Suprapubic skin (tissue), 4 donors: ENCODE measurements around the gene ADAM29. TPM values are rescaled to one million over a fixed set of nuclear protein-coding genes. Genes with fewer than 3 reads are reported as not detected.

Experiments
- DNase-seq, 2 donors: peaks; one replicate each; pipeline ENCODE4 v3.0.0-alpha.2; 2019; ENCODE audit warnings: low spot score in 2 of 2
- H3K27ac ChIP-seq: fragments of 200-600 bp; sonication (generic); one replicate; pipeline ENCODE4 v1.5.1; 2019
- H3K27me3 ChIP-seq: fragments of 200-600 bp; sonication (generic); one replicate; pipeline ENCODE4 v1.5.1; 2019
- H3K36me3 ChIP-seq: fragments of 200-600 bp; sonication (generic); one replicate; pipeline ENCODE4 v1.5.1; 2019
- H3K4me1 ChIP-seq: fragments of 200-600 bp; sonication (generic); one replicate; pipeline ENCODE4 v1.5.1; 2019
- H3K4me3 ChIP-seq: fragments of 200-600 bp; sonication (generic); one replicate; pipeline ENCODE4 v1.5.1; 2019; ENCODE audit warnings: mild to moderate bottlenecking
- H3K9me3 ChIP-seq: fragments of 200-600 bp; sonication (generic); one replicate; pipeline ENCODE4 v1.5.1; 2019
- EP300 ChIP-seq: sonication (generic); formaldehyde crosslinking; IDR thresholded peaks from one replicate; pipeline ENCODE4 v1.6.1; 2017; ENCODE audit warnings: antibody characterized with exemption
- POLR2A ChIP-seq, 2 donors: fragments of 450-650 bp; IDR thresholded peaks; one replicate each; pipeline ENCODE4 v1.6.1; 2017; ENCODE audit warnings: antibody characterized with exemption in 2 of 2, mild to moderate bottlenecking in 2 of 2, moderate library complexity in 2 of 2
- POLR2AphosphoS5 ChIP-seq, 3 donors: sonication (generic); formaldehyde crosslinking; IDR thresholded peaks; one replicate each; pipeline ENCODE4 v1.6.1; 2017; ENCODE audit warnings: antibody characterized with exemption in 3 of 3
- WGBS: methylation state at CpG from one replicate; pipeline ENCODE4 v1.1.5; 2018; 5-methylcytosine and 5-hydroxymethylcytosine counted together
- total RNA-seq, 4 donors: library from RNA; depleted of rRNA; stranded (reverse); fragments of >200 nt; gene quantifications; one replicate each; pipeline ENCODE4 v1.1.0, GENCODE V29; 2016
- TF ChIP-seq, protein P1 (sequence below), 2 donors: fragments of 200-600 bp in 1 of 2; fragments of 450-650 bp in 1 of 2; sonication (generic) in 1 of 2; IDR thresholded peaks; one replicate each; pipeline ENCODE4 v1.5.1; 2016 to 2019; ENCODE audit warnings: antibody characterized with exemption in 2 of 2, mild to moderate bottlenecking in 1 of 2, moderate library complexity in 1 of 2

Gene ADAM29
- total RNA-seq, 4 donors from 2014 or later: not detected

DNA sequence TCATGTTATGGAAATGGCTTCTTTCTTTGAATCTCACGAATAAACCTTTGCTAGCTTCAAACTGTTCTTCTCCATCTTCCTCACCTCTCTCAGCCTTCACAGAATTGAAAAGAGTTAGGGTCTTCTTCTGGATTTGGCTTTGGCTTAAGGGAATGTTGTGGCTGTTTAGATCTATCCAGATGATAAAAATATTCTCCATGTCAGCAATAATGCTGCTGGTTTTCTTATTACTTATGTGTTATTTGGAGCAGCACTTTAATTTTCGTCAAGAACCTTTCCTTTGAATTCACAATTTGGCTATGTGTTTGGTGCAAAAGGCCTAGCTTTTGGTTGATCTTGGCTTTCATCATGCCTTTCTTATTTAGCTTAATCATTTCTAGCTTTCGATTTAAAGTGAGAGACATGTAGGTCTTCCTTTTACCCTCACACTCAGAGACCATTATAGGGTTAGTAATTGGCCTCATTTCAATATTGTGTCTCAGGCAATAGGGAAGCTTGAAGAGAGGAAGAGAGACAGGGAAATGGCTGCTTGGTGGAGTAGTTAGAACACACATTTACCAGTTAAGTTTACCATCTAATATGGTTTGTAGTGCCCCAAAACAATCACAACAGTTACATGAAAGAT lies 5.1 kb upstream of the ADAM29 start:
- H3K27me3 ChIP-seq: no peaks in the 10 kb centered on the region
- H3K9me3 ChIP-seq: no peaks in the 10 kb centered on the region
- H3K27ac ChIP-seq: no peak overlapping the region
- WGBS: 90% methylated on average over 3 of the region's 3 CpGs
- H3K4me3 ChIP-seq: no peak overlapping the region
- H3K36me3 ChIP-seq: no peaks in the 10 kb centered on the region
- H3K4me1 ChIP-seq: no peaks in the 10 kb centered on the region
- no peak for TF ChIP-seq EP300
- TF ChIP-seq, protein P1, sequence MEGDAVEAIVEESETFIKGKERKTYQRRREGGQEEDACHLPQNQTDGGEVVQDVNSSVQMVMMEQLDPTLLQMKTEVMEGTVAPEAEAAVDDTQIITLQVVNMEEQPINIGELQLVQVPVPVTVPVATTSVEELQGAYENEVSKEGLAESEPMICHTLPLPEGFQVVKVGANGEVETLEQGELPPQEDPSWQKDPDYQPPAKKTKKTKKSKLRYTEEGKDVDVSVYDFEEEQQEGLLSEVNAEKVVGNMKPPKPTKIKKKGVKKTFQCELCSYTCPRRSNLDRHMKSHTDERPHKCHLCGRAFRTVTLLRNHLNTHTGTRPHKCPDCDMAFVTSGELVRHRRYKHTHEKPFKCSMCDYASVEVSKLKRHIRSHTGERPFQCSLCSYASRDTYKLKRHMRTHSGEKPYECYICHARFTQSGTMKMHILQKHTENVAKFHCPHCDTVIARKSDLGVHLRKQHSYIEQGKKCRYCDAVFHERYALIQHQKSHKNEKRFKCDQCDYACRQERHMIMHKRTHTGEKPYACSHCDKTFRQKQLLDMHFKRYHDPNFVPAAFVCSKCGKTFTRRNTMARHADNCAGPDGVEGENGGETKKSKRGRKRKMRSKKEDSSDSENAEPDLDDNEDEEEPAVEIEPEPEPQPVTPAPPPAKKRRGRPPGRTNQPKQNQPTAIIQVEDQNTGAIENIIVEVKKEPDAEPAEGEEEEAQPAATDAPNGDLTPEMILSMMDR (IDR thresholded peaks at IDR 0.05): no peak
- TF ChIP-seq POLR2AphosphoS5 (IDR thresholded peaks at IDR 0.05): no peak
- no peak for TF ChIP-seq POLR2A (IDR thresholded peaks at IDR 0.05)
- no peak for DNase-seq

DNA sequence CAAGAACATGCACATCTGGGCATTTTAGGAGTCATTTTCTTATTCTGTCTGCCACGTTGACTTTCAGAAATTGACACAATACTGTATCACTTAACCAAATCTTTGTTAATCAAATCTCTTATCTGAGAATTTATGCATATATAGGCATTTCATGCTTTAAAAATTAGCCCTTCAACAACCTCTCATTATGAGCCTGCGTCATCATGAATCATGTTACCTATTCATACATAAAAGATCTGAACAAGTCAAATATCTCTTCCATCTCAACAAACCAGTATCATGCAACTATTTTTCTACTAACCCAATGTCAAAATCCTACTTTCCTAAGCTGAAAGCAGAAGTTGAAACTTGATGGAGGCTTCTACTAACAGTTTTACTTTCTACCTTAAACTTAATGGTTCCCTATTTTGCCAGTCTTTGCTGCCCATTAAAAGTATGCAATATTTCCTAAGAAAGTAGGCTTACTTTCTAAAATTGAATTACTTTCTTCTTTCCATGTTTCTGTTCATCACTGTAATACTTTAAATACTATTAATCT lies 1.8 kb downstream of the ADAM29 start:
- WGBS: 72% methylated on average over 2 of the region's 2 CpGs
- Histone ChIP-seq H3K27ac (no peak overlapping the region), H3K27me3 (no peaks in the 10 kb centered on the region), H3K9me3 (no peaks in the 10 kb centered on the region), H3K4me1 (no peaks in the 10 kb centered on the region), H3K4me3 (no peak overlapping the region), H3K36me3 (no peaks in the 10 kb centered on the region)
- no peak for DNase-seq
- TF ChIP-seq POLR2AphosphoS5 (IDR thresholded peaks at IDR 0.05): no peak
- TF ChIP-seq EP300: no peak
- TF ChIP-seq POLR2A (IDR thresholded peaks at IDR 0.05): no peak
- TF ChIP-seq, protein P1 (IDR thresholded peaks at IDR 0.05): no peak

DNA sequence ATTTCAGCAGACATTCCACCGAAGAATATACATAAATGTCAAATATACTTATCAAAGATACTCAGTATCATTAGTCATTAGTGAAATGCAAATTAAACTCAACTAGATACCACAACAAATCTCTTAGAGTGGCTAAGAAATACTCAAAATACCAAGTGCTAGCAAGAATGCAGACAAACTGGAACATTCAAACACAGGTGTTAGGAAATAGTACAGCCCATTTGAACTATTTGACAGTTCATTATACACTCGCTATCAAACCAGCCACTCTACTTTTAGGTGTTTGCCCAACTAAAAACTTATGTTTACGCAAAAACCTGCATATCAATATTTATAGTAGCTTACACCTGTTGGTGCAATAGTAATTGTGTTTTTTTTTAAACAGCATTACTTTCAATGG lies 8.8 kb downstream of the ADAM29 start:
- H3K4me1 ChIP-seq: no peaks in the 10 kb centered on the region
- DNase-seq: no peak
- H3K9me3 ChIP-seq: no peaks in the 10 kb centered on the region
- H3K27me3 ChIP-seq: no peaks in the 10 kb centered on the region
- no peak overlapping the region for H3K4me3 ChIP-seq
- H3K36me3 ChIP-seq: no peaks in the 10 kb centered on the region
- no peak overlapping the region for H3K27ac ChIP-seq
- TF ChIP-seq POLR2AphosphoS5 (IDR thresholded peaks at IDR 0.05) (no peak), EP300 (no peak), POLR2A (IDR thresholded peaks at IDR 0.05) (no peak)
- TF ChIP-seq, protein P1 (IDR thresholded peaks at IDR 0.05): no peak
- WGBS: 75% methylated on average over 3 of the region's 3 CpGs

DNA sequence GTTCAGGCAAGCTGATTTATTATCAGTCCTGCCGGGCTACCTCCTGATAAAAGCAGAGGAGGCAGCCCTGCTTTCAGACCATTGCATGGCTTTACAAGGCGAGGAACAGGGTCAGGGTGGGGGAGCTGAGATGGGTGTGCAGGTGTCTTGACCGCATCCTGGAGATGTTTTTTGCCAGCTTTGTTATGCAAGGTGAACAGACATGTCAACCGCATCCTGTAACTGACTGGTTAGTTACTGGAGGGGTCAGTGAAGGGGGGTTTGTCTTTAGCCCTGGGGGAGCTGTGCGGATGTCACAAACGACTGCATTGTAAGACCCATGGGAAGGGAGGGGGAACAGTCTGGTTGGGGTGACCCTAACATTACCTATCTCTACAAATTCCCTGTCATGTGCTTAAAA lies 10.0 kb downstream of the ADAM29 start:
- H3K27me3 ChIP-seq: no peaks in the 10 kb centered on the region
- H3K27ac ChIP-seq: no peak overlapping the region
- no peaks in the 10 kb centered on the region for H3K36me3 ChIP-seq
- TF ChIP-seq EP300 (no peak), POLR2AphosphoS5 (IDR thresholded peaks at IDR 0.05) (no peak), POLR2A (IDR thresholded peaks at IDR 0.05) (no peak)
- TF ChIP-seq, protein P1 (IDR thresholded peaks at IDR 0.05): no peak
- H3K4me3 ChIP-seq: no peak overlapping the region
- WGBS: 64% methylated on average over 6 of the region's 6 CpGs
- no peaks in the 10 kb centered on the region for H3K9me3 ChIP-seq
- no peak for DNase-seq
- H3K4me1 ChIP-seq: no peaks in the 10 kb centered on the region

DNA sequence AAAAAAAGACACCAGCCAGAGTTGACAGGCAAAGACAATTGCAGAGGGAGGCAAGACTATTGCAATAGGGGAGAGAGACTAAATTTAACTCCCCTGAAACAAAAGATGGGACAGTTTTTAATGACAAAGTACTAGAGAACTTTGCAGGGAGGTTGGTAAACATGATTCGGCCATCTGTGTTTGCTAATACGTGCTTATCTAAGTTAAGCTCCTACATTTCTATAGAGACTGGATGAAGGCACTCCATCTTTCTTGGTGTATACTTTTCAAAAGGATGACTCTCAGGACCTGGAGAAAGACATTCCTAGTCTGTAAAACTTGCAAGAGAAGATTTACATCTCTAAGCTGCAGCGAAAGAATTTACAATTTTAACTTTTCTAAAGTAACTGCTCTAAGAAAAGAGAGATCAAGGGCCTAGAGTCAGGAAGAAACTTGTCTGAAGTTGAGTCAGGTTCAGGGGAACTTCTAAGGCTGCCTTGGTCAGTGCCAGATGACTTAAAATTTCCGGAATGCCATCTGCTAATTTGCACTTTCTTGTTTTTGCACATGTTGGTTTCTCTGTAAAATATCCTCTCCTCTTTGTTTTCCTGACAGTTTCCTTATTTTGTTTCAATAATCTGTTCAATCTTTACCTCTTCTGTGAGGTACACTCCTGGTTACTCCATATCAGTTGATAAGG lies 10.6 kb downstream of the ADAM29 start:
- TF ChIP-seq EP300 (no peak), POLR2AphosphoS5 (IDR thresholded peaks at IDR 0.05) (no peak), POLR2A (IDR thresholded peaks at IDR 0.05) (no peak)
- TF ChIP-seq, protein P1 (IDR thresholded peaks at IDR 0.05): no peak
- WGBS: 45% methylated on average over 4 of the region's 4 CpGs
- Histone ChIP-seq H3K36me3 (no peaks in the 10 kb centered on the region), H3K27me3 (no peaks in the 10 kb centered on the region), H3K4me3 (no peak overlapping the region), H3K27ac (no peak overlapping the region), H3K9me3 (no peaks in the 10 kb centered on the region), H3K4me1 (no peaks in the 10 kb centered on the region)
- DNase-seq: no peak
